Mesenteric fat pad (tissue), 1 donor: Measurements from ENCODE around the gene CRX. TPM values are rescaled to one million over a fixed set of nuclear protein-coding genes. Genes with fewer than 3 reads are reported as not detected.
"Not testable (repeated sequence)": the region's sequence is repeated elsewhere in the genome, so short reads cannot be mapped to it uniquely, and the experiment has no call there.

ENCODE experiments used
- DNase-seq: peaks from one replicate; pipeline ENCODE4 v3.0.0-alpha.2; 2020; ENCODE audit warnings: low spot score
- long read RNA-seq: library from polyadenylated mRNA; unstranded; transcript quantifications from one replicate; pipeline ENCODE4 v2.0.0, GENCODE V29; 2020
- total RNA-seq: library from RNA; stranded (reverse); fragmentation: NEBNext Ultra II Directional; extraction: Animal tissue kit (Norgen Biotek cat#: 25700); gene quantifications from one replicate; pipeline ENCODE4 v1.2.1, GENCODE V29; 2021
- donor health status: DM: yes; HTN: yes; CAD: no.

Gene CRX
- total RNA-seq: not detected
- long read RNA-seq: 0 reads

GRCh38 chr19:47821460-47822020, at the start of gene CRX:
CRX (plus strand) TSS chr19:47821937; CDS start chr19:47834444, 12,507 bp downstream.
- DNase-seq: no peak

GRCh38 chr19:47776568-47776967, 45.2 kb upstream of the CRX start:
- DNase-seq: no peak

- DNase-seq: not testable (repeated sequence)
Measured at GRCh38 chr19:47777245-47778048, 44.3 kb upstream of the CRX start.

- DNase-seq: peak; percentile 93
Measured at GRCh38 chr19:47778049-47778953, 43.4 kb upstream of the CRX start, which contains the start of gene SELENOW. SELENOW (plus strand) TSS chr19:47778703; CDS start chr19:47778786, 83 bp downstream.

GRCh38 chr19:47778954-47779351, 42.8 kb upstream of the CRX start:
- DNase-seq: no peak

- DNase-seq: no peak
Measured at GRCh38 chr19:47779524-47780214, 42.1 kb upstream of the CRX start.

GRCh38 chr19:47780215-47780551, 41.6 kb upstream of the CRX start:
- DNase-seq: no peak

GRCh38 chr19:47781590-47782262, 40.0 kb upstream of the CRX start:
- DNase-seq: no peak

- DNase-seq: no peak
Measured at GRCh38 chr19:47786566-47786965, 35.2 kb upstream of the CRX start.

GRCh38 chr19:47787307-47787706, 34.4 kb upstream of the CRX start:
- not testable (repeated sequence) for DNase-seq

- not testable (repeated sequence) for DNase-seq
Measured at GRCh38 chr19:47789811-47790210, 31.9 kb upstream of the CRX start.

GRCh38 chr19:47790398-47790814, 31.3 kb upstream of the CRX start:
- peak; percentile 93 for DNase-seq

GRCh38 chr19:47792616-47793015, 29.1 kb upstream of the CRX start:
- no peak for DNase-seq

- no peak for DNase-seq
Measured at GRCh38 chr19:47794526-47794925, 27.2 kb upstream of the CRX start.

GRCh38 chr19:47796785-47797184, 25.0 kb upstream of the CRX start:
- DNase-seq: no peak

- no peak for DNase-seq
Measured at GRCh38 chr19:47797996-47798903, 23.5 kb upstream of the CRX start.

- no peak for DNase-seq
Measured at GRCh38 chr19:47798904-47799266, 22.9 kb upstream of the CRX start.

GRCh38 chr19:47801270-47801669, 20.5 kb upstream of the CRX start:
- no peak for DNase-seq

- no peak for DNase-seq
Measured at GRCh38 chr19:47802521-47803043, 19.2 kb upstream of the CRX start.
